ACC112 (cell line): Measurements from ENCODE around the gene HLA-E.

ENCODE experiments used
- H2AFZ ChIP-seq: fragments of 200-600 bp; sonication (generic); one replicate; pipeline ENCODE4 v1.6.0; 2017; ENCODE audit warnings: antibody characterized with exemption, low read length; ENCODE audit not compliant: unreplicated experiment
- H3K27ac ChIP-seq: fragments of 200-600 bp; sonication (generic); 2 replicates; pipeline ENCODE4 v1.5.1; 2014; ENCODE audit warnings: low read depth, mild to moderate bottlenecking, antibody characterized with exemption, low read length, moderate library complexity
- H3K27me3 ChIP-seq: fragments of 200-600 bp; sonication (generic); 2 replicates; pipeline ENCODE4 v1.6.1; 2014; ENCODE audit warnings: mild to moderate bottlenecking, antibody characterized with exemption, low read length, moderate library complexity, mixed read lengths; ENCODE audit not compliant: insufficient read depth
- H3K36me3 ChIP-seq: fragments of 200-600 bp; sonication (generic); 2 replicates; pipeline ENCODE4 v1.6.1; 2016; ENCODE audit warnings: mild to moderate bottlenecking, antibody characterized with exemption, low read length, moderate library complexity, mixed read lengths; ENCODE audit not compliant: insufficient read depth
- H3K4me1 ChIP-seq: fragments of 200-600 bp; sonication (generic); one replicate; pipeline ENCODE4 v1.6.1; 2016; ENCODE audit warnings: low read length, mixed read lengths; ENCODE audit not compliant: insufficient read depth, unreplicated experiment, control insufficient read depth
- H3K4me3 ChIP-seq: fragments of 200-600 bp; sonication (generic); 2 replicates; pipeline ENCODE4 v1.5.1; 2014; ENCODE audit warnings: mild to moderate bottlenecking, low read depth, low read length
- H3K79me2 ChIP-seq: fragments of 200-600 bp; sonication (generic); one replicate; pipeline ENCODE4 v1.6.0; 2016; ENCODE audit warnings: low read length; ENCODE audit not compliant: control insufficient read depth, unreplicated experiment, insufficient read depth

Gene HLA-E

DNA sequence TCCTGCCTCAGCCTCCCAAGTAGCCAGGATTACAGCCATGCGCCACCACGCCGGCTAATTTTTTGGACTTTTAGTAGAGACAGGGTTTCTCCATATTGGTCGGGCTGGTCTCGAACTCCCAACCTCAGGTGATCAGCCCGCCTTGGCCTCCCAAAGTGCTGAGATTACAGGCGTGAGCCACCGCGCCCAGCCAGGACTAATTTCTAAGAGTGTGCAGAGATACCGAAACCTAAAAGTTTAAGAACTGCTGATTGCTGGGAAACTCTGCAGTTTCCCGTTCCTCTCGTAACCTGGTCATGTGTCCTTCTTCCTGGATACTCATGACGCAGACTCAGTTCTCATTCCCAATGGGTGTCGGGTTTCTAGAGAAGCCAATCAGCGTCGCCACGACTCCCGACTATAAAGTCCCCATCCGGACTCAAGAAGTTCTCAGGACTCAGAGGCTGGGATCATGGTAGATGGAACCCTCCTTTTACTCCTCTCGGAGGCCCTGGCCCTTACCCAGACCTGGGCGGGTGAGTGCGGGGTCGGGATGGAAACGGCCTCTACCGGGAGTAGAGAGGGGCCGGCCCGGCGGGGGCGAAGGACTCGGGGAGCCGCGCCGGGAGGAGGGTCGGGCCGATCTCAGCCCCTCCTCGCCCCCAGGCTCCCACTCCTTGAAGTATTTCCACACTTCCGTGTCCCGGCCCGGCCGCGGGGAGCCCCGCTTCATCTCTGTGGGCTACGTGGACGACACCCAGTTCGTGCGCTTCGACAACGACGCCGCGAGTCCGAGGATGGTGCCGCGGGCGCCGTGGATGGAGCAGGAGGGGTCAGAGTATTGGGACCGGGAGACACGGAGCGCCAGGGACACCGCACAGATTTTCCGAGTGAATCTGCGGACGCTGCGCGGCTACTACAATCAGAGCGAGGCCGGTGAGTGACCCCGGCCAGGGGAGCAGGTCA is at the start of gene HLA-E:
TSS of gene HLA-E (plus strand) at position 429 of the 945 bp plus-strand sequence. CDS start at position 452, 23 bp downstream.
- Histone ChIP-seq H2AFZ (peak within 1 kb of the TSS; percentile 45), H3K36me3 (peaks cover 39% of the 10 kb centered on the region; the same call in 1 of the 2 replicates), H3K27ac (peak within 1 kb of the TSS; percentile 90), H3K79me2 (peaks cover 33% of the 10 kb centered on the region), H3K27me3 (no peaks in the 10 kb centered on the region), H3K4me1 (peaks cover 18% of the 10 kb centered on the region), H3K4me3 (peak within 1 kb of the TSS; percentile 96)

DNA sequence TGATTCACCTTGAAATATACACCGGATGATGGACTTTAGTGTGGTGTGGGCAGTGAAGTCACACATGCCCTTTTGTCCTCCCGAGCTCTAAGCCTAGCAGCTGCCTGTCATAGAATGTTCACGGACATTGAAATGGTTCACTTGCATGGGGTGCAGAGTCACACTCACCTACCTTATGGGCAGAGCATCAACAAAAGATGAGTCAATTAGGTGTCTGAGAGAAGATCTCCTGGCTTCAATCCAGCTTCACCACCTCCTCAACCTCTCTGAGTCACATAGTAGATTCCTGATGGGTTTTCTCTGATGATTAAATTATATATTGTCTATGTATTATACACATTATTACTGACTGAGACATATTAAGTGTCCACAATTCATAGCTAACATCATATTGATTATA is 48.1 kb upstream of the HLA-E start:
- no peak overlapping the region for H3K4me3 ChIP-seq
- no peak overlapping the region for H2AFZ ChIP-seq
- no peaks in the 10 kb centered on the region for H3K4me1 ChIP-seq
- no peak overlapping the region for H3K27ac ChIP-seq
- H3K79me2 ChIP-seq = no peaks in the 10 kb centered on the region
- H3K36me3 ChIP-seq = no peaks in the 10 kb centered on the region
- peaks cover 96% of the 10 kb centered on the region for H3K27me3 ChIP-seq

- H3K27ac ChIP-seq = no peak overlapping the region
- no peak overlapping the region for H3K4me3 ChIP-seq
- H3K79me2 ChIP-seq = no peaks in the 10 kb centered on the region
- no peaks in the 10 kb centered on the region for H3K4me1 ChIP-seq
- peaks cover 98% of the 10 kb centered on the region for H3K27me3 ChIP-seq
- H3K36me3 ChIP-seq = no peaks in the 10 kb centered on the region
- no peak overlapping the region for H2AFZ ChIP-seq
Measured at GRCh38 chr6:30443657-30444450, 45.5 kb upstream of the HLA-E start.

DNA sequence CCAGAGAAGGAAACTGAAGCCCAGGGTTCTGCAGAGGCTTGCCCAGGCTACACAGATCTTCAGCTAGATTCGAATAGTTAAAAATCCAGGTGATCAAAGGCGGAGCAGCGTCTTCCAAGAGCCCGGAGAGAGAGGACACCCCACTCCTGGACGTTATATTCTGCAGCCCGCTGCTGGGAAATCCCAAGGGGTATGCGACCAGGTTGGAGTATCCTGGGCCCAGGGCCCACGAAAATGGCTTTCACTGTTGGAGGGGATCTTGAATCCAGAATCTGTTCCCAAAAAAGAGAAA is 44.9 kb upstream of the HLA-E start:
- H2AFZ ChIP-seq = no peak overlapping the region
- H3K27ac ChIP-seq = no peak overlapping the region
- no peaks in the 10 kb centered on the region for H3K79me2 ChIP-seq
- H3K4me1 ChIP-seq = no peaks in the 10 kb centered on the region
- peaks cover 98% of the 10 kb centered on the region for H3K27me3 ChIP-seq
- H3K4me3 ChIP-seq = no peak overlapping the region
- H3K36me3 ChIP-seq = no peaks in the 10 kb centered on the region

DNA sequence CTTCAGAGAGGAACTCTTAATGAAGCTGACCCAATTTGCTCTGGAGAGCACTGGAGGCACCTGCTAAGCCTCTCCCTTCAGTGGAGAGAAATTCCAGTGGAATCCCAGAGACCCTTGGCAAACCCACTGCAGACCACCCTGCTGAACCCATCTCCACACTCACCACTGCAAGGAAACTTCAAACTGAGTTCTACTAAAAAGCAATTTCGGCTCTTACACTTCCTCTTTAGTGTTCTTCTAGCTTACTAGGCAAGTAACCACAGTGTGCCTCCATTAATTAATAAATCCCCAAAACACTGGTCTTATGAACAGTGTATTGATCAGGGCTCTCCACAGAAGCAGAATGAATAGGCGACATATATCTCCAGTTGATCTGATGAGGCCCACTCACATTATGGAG is 43.0 kb upstream of the HLA-E start:
- peaks cover 98% of the 10 kb centered on the region for H3K27me3 ChIP-seq
- H2AFZ ChIP-seq = no peak overlapping the region
- no peak overlapping the region for H3K27ac ChIP-seq

GRCh38 chr6:30447237-30447636 is 42.1 kb upstream of the HLA-E start:
- no peaks in the 10 kb centered on the region for H3K36me3 ChIP-seq
- peaks cover 98% of the 10 kb centered on the region for H3K27me3 ChIP-seq

More for the DNA sequence above, 43.0 kb upstream of the HLA-E start:
- Histone ChIP-seq H3K4me1 (no peaks in the 10 kb centered on the region), H3K79me2 (no peaks in the 10 kb centered on the region), H3K36me3 (no peaks in the 10 kb centered on the region), H3K4me3 (no peak overlapping the region)

DNA sequence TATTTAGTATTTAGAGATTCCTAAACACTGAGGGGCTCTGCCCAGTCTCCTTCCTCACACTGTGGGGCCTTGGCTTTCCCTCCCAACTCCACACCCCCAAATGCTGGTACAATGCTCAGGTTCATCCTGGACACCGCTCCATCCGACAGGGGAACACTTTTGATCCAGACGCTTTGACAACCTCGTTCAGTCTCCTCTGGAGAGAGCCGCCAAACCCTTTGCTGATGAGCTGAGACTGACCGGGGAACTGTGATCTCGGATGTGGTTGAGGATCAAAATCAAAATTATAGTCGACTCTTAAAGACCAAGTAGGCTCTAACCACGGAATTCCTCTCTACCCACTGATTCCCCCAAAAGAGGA is 38.8 kb upstream of the HLA-E start:
- Histone ChIP-seq H3K27ac (no peak overlapping the region), H2AFZ (no peak overlapping the region), H3K4me1 (no peaks in the 10 kb centered on the region), H3K36me3 (no peaks in the 10 kb centered on the region), H3K27me3 (peaks cover 90% of the 10 kb centered on the region), H3K4me3 (peak overlapping the region; percentile 24; the same call in 1 of the 2 replicates), H3K79me2 (no peaks in the 10 kb centered on the region)

More at GRCh38 chr6:30447237-30447636, 42.1 kb upstream of the HLA-E start:
- Histone ChIP-seq H3K4me3 (no peak overlapping the region), H3K4me1 (no peaks in the 10 kb centered on the region), H3K27ac (no peak overlapping the region), H3K79me2 (no peaks in the 10 kb centered on the region), H2AFZ (no peak overlapping the region)

GRCh38 chr6:30450909-30451841 is 38.1 kb upstream of the HLA-E start:
- H3K27me3 ChIP-seq = peaks cover 87% of the 10 kb centered on the region

DNA sequence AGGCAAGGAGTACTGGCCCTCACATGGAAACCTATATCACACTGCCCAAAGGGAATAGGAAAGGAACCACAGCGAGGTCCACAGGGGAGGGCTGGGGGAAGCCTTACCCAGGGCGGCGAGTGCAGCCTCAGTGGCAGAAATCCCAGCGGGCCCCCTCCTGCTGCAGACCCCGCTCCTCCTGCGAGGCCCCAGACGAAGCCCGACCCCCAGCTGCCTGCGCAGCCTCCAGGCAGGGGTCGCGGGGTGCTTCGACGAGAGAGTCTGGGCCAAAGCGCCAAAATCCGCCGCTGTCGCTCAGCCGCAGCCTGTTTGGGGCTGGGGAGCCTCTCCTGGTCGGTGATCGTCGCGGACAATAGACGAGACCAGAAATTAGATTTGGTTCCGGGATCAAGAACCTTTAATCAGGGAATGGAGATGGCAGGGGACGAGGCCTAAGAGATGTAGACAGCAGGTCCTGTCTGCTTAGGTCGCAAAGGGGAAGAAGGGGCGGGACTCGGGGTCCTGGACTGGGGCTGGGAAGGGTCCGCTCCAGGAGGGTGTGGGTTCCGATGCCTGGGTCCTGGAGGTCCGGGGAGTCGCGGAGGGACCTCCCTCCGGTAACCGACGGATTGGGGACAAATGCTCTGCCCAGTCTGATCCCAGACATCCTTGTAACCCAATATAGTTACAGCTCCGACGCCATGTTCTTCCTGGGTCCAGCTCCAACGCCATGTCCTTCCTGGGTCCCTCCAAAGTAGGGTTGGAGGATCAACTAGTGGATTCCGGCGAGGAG is 36.4 kb upstream of the HLA-E start:
- Histone ChIP-seq H3K79me2 (no peaks in the 10 kb centered on the region), H3K27ac (no peak overlapping the region), H3K4me1 (no peaks in the 10 kb centered on the region), H3K36me3 (no peaks in the 10 kb centered on the region), H3K27me3 (peaks cover 83% of the 10 kb centered on the region), H3K4me3 (no peak overlapping the region), H2AFZ (no peak overlapping the region)

More at GRCh38 chr6:30450909-30451841, 38.1 kb upstream of the HLA-E start:
- Histone ChIP-seq H3K4me1 (no peaks in the 10 kb centered on the region), H2AFZ (no peak overlapping the region), H3K36me3 (no peaks in the 10 kb centered on the region), H3K27ac (no peak overlapping the region), H3K79me2 (no peaks in the 10 kb centered on the region), H3K4me3 (peak overlapping the region; percentile 24; the same call in 1 of the 2 replicates)
